ENCODE results near the gene CACNA1D.

The CACNA1D gene

DNA sequence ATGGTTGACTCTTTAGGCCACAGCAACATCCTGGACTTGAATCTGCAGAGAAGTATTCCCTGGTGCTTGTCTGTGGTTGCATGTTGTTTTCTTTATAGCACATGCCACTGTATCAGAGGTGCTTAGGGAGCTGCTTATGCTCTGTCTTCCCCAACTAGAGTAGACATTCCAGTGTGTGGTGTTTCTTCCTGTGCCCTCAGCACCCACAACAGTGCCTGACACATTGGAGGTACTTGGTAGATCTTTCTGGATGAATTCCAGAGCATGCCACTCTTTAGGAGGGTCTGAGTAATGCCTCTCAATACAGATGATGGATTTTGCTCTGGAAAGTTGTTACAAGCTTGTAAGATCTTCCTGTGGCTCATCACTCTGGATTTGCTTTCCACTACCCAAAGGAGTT lies 234.2 kb downstream of the CACNA1D start:
- no peaks in the 10 kb centered on the region for H3K36me3 ChIP-seq (ENCODE audit: insufficient read depth, low read length)
- no peak for DNase-seq (ENCODE audit: low read depth, low spot score)
- no peak overlapping the region for H3K27ac ChIP-seq
- H3K4me3 ChIP-seq = no peak overlapping the region
- H3K9ac ChIP-seq (ENCODE audit: insufficient read length) = no peak overlapping the region
- H3K9me3 ChIP-seq (ENCODE audit: low read depth, low read length) = no peaks in the 10 kb centered on the region
- TF ChIP-seq POLR2AphosphoS5 (IDR thresholded peaks at IDR 0.05; ENCODE audit: borderline replicate concordance, low read depth, low read length) (no peak), EZH2 (IDR thresholded peaks at IDR 0.05) (no peak), FOXP2 (optimal IDR thresholded peaks at IDR 0.05; ENCODE audit: control extremely low read depth, extremely low read length, insufficient read depth) (no peak)

GRCh38 chr3:53729159-53729558 lies 234.7 kb downstream of the CACNA1D start:
- Histone ChIP-seq H3K4me3 (no peak overlapping the region), H3K36me3 (ENCODE audit: insufficient read depth, low read length) (no peaks in the 10 kb centered on the region), H3K27ac (no peak overlapping the region), H3K9me3 (ENCODE audit: low read depth, low read length) (no peaks in the 10 kb centered on the region), H3K9ac (ENCODE audit: insufficient read length) (no peak overlapping the region)
- no peak for DNase-seq (ENCODE audit: low read depth, low spot score)
- no peak for TF ChIP-seq FOXP2 (optimal IDR thresholded peaks at IDR 0.05; ENCODE audit: control extremely low read depth, extremely low read length, insufficient read depth)
- no peak for TF ChIP-seq EZH2 (IDR thresholded peaks at IDR 0.05)
- no peak for TF ChIP-seq POLR2AphosphoS5 (IDR thresholded peaks at IDR 0.05; ENCODE audit: borderline replicate concordance, low read depth, low read length)

DNA sequence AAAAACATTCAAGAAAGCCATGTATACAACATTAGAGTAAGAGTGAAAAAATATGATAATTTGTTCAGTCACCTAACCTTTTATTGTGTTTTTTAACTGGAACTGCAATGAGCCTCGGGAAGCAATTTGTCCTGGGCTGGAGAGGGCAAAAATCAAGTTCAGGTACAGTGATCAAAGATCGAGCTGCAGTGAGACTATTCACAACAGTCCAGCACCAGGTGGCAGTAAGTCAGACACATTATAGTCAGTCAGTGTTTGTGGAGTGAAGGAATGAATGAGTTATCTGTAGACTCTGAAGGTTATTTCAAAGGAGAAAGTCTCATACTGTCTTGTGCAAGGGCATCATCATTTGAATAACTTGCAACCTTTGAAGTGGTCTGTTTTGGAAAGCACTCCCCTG lies 235.2 kb downstream of the CACNA1D start:
- no peak overlapping the region for H3K27ac ChIP-seq
- no peaks in the 10 kb centered on the region for H3K36me3 ChIP-seq (ENCODE audit: insufficient read depth, low read length)
- no peak for DNase-seq (ENCODE audit: low read depth, low spot score)
- no peak for TF ChIP-seq FOXP2 (optimal IDR thresholded peaks at IDR 0.05; ENCODE audit: control extremely low read depth, extremely low read length, insufficient read depth)
- no peak for TF ChIP-seq POLR2AphosphoS5 (IDR thresholded peaks at IDR 0.05; ENCODE audit: borderline replicate concordance, low read depth, low read length)
- no peak for TF ChIP-seq EZH2 (IDR thresholded peaks at IDR 0.05)
- no peak overlapping the region for H3K9ac ChIP-seq (ENCODE audit: insufficient read length)
- no peaks in the 10 kb centered on the region for H3K9me3 ChIP-seq (ENCODE audit: low read depth, low read length)
- no peak overlapping the region for H3K4me3 ChIP-seq

- H3K36me3 ChIP-seq (ENCODE audit: insufficient read depth, low read length) = no peaks in the 10 kb centered on the region
- TF ChIP-seq FOXP2 (optimal IDR thresholded peaks at IDR 0.05; ENCODE audit: control extremely low read depth, extremely low read length, insufficient read depth) (no peak), EZH2 (IDR thresholded peaks at IDR 0.05) (no peak), POLR2AphosphoS5 (IDR thresholded peaks at IDR 0.05; ENCODE audit: borderline replicate concordance, low read depth, low read length) (no peak)
- DNase-seq (ENCODE audit: low read depth, low spot score) = no peak
- no peak overlapping the region for H3K4me3 ChIP-seq
- no peaks in the 10 kb centered on the region for H3K9me3 ChIP-seq (ENCODE audit: low read depth, low read length)
- H3K27ac ChIP-seq = no peak overlapping the region
- no peak overlapping the region for H3K9ac ChIP-seq (ENCODE audit: insufficient read length)
Measured at GRCh38 chr3:53730576-53730975, 236.2 kb downstream of the CACNA1D start.

DNA sequence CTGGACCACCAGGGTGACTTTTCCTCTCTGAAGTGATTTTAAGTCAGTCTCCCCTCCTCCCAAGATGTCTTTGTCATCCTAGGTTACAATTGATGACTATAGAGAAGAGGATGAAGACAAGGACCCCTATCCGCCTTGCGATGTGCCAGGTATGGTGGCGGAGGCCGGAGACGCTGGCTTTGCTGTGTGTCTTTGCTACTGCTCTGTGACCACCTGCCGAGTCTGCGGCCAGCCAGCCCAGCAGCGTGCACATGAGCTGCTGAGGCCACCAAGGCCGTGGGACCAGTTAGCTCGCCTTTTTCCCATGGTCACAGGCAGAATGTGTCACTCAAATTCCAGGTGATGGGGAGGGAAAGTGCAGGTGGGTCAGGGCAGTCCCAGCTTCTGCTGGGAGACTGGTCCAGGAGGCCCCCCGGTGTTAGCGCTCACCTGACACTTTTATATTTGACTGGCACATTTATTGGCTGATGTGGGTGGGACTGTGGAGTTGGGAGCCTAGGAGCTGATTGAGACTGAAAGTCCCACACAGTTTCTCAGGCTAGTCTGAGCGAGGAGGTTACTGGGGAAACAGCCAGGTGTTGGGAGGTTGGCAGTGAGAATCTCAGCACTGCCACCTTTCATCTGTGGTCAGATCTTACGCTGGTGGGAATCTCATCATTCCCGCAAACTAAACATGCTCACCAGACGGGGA lies 237.7 kb downstream of the CACNA1D start:
- Histone ChIP-seq H3K9me3 (ENCODE audit: low read depth, low read length) (no peaks in the 10 kb centered on the region), H3K4me3 (no peak overlapping the region), H3K36me3 (ENCODE audit: insufficient read depth, low read length) (no peaks in the 10 kb centered on the region), H3K27ac (no peak overlapping the region), H3K9ac (ENCODE audit: insufficient read length) (no peak overlapping the region)
- DNase-seq (ENCODE audit: low read depth, low spot score) = no peak
- TF ChIP-seq EZH2 (IDR thresholded peaks at IDR 0.05) (no peak), FOXP2 (optimal IDR thresholded peaks at IDR 0.05; ENCODE audit: control extremely low read depth, extremely low read length, insufficient read depth) (no peak), POLR2AphosphoS5 (IDR thresholded peaks at IDR 0.05; ENCODE audit: borderline replicate concordance, low read depth, low read length) (no peak)

DNA sequence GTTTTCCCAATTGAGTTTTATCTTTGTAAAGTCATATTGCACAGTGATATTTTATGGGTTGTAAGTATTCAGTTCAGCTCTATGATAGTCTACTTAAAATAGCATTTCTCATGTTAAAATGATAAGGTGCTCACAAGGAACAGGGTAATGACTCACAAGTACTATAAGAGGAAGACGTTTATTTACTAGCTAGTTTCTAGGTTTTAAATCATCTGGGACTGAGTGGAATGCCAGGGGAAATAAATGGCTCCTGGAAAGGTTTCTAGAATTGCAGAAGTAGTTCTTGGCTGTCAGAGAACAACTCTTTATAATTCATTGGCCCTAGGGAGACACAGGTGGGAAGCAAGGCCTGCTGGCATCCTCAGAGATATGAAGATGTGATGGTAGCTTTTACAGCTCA lies 239.0 kb downstream of the CACNA1D start:
- no peaks in the 10 kb centered on the region for H3K36me3 ChIP-seq (ENCODE audit: insufficient read depth, low read length)
- H3K27ac ChIP-seq = no peak overlapping the region
- no peak for DNase-seq (ENCODE audit: low read depth, low spot score)
- no peak for TF ChIP-seq FOXP2 (optimal IDR thresholded peaks at IDR 0.05; ENCODE audit: control extremely low read depth, extremely low read length, insufficient read depth)
- no peak for TF ChIP-seq EZH2 (IDR thresholded peaks at IDR 0.05)
- TF ChIP-seq POLR2AphosphoS5 (IDR thresholded peaks at IDR 0.05; ENCODE audit: borderline replicate concordance, low read depth, low read length) = no peak
- no peak overlapping the region for H3K9ac ChIP-seq (ENCODE audit: insufficient read length)
- H3K9me3 ChIP-seq (ENCODE audit: low read depth, low read length) = no peaks in the 10 kb centered on the region
- no peak overlapping the region for H3K4me3 ChIP-seq

DNA sequence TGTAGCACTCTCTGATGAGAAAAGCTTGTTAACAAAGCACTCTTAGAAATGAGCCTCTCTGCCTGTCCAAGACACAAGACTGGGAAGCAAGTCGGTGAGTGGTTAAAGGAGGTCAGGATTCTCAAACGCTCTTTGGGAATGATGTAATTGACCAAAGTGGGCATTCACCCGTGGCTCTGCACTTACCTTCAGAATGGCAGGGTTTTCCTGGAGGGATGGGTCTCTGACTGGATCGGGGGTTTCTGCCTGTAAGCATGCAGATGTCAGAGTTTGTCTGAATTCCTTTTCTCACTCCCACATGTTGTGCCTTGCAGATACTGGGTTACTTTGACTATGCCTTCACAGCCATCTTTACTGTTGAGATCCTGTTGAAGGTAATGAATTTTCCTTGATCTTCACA lies 245.6 kb downstream of the CACNA1D start:
- Histone ChIP-seq H3K27ac (no peak overlapping the region), H3K4me3 (no peak overlapping the region), H3K9me3 (ENCODE audit: low read depth, low read length) (no peaks in the 10 kb centered on the region), H3K9ac (ENCODE audit: insufficient read length) (no peak overlapping the region), H3K36me3 (ENCODE audit: insufficient read depth, low read length) (no peaks in the 10 kb centered on the region)
- TF ChIP-seq POLR2AphosphoS5 (IDR thresholded peaks at IDR 0.05; ENCODE audit: borderline replicate concordance, low read depth, low read length) = no peak
- TF ChIP-seq FOXP2 (optimal IDR thresholded peaks at IDR 0.05; ENCODE audit: control extremely low read depth, extremely low read length, insufficient read depth) = no peak
- TF ChIP-seq EZH2 (IDR thresholded peaks at IDR 0.05) = no peak
- no peak for DNase-seq (ENCODE audit: low read depth, low spot score)

DNA sequence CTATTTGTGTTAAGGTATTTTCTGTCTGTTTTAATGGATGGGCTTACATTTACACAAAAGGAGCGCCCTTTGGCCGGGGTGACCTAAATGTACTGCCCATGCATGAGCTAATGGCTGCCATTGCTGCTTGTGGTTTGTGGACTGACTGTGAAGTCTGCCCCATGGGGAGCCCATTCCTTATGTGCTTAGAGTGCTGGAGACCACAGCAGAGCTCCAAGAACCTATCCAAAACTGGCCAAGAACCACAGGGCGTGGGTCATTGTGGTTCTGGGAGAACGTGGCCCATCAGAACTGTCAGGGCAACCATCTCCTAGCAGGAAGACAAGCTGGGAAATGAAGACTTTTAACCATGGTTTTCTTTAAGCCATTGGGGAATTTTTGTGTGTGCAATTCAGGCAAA lies 246.5 kb downstream of the CACNA1D start:
- no peak overlapping the region for H3K27ac ChIP-seq
- TF ChIP-seq EZH2 (IDR thresholded peaks at IDR 0.05) (no peak), POLR2AphosphoS5 (IDR thresholded peaks at IDR 0.05; ENCODE audit: borderline replicate concordance, low read depth, low read length) (no peak), FOXP2 (optimal IDR thresholded peaks at IDR 0.05; ENCODE audit: control extremely low read depth, extremely low read length, insufficient read depth) (no peak)
- H3K4me3 ChIP-seq = no peak overlapping the region
- DNase-seq (ENCODE audit: low read depth, low spot score) = no peak
- H3K9me3 ChIP-seq (ENCODE audit: low read depth, low read length) = no peaks in the 10 kb centered on the region
- no peak overlapping the region for H3K9ac ChIP-seq (ENCODE audit: insufficient read length)
- no peaks in the 10 kb centered on the region for H3K36me3 ChIP-seq (ENCODE audit: insufficient read depth, low read length)

DNA sequence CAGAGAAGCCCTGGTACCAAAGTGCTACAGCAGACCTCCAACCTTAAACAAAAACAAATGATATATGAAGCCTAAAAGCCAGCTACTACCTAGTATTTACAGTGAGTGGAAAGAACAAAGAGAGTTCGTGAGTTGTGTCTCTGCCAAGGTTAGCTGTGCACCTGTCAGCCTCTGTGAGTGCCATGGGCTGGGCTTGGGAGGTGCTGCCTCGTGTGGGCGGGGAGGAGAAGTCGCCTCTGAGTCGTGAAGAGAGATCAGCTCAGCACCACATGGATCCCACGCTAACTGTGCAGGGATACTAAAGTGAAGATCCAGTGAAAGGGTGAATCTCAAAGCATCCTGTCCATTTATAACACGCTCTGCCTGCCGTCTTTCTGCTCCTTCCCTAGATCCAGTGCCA lies 249.9 kb downstream of the CACNA1D start:
- H3K9ac ChIP-seq (ENCODE audit: insufficient read length) = no peak overlapping the region
- H3K27ac ChIP-seq = no peak overlapping the region
- H3K9me3 ChIP-seq (ENCODE audit: low read depth, low read length) = no peaks in the 10 kb centered on the region
- TF ChIP-seq POLR2AphosphoS5 (IDR thresholded peaks at IDR 0.05; ENCODE audit: borderline replicate concordance, low read depth, low read length) (no peak), FOXP2 (optimal IDR thresholded peaks at IDR 0.05; ENCODE audit: control extremely low read depth, extremely low read length, insufficient read depth) (no peak), EZH2 (IDR thresholded peaks at IDR 0.05) (no peak)
- no peak overlapping the region for H3K4me3 ChIP-seq
- no peaks in the 10 kb centered on the region for H3K36me3 ChIP-seq (ENCODE audit: insufficient read depth, low read length)
- DNase-seq (ENCODE audit: low read depth, low spot score) = no peak
